Bronchial epithelial cell (primary cell): ENCODE data around the gene BCAR3. TPM values are rescaled to one million over a fixed set of nuclear protein-coding genes. Genes with fewer than 3 reads are reported as not detected.
"Not testable (repeated sequence)": the region's sequence is repeated elsewhere in the genome, so short reads cannot be mapped to it uniquely, and the experiment has no call there.

Experiments used
- DNase-seq: peaks from one replicate; pipeline ENCODE4 v3.0.0-alpha.2; 2010; ENCODE audit warnings: low read depth
- FAIRE-seq: peaks from 2 replicates; lab custom pipeline; 2011; peaks lifted over from hg19 to GRCh38; lab: Jason Lieb, UNC
- H3K27me3 ChIP-seq: 2 replicates; pipeline ENCODE4 v1.5.1; 2011; ENCODE audit warnings: low read length; ENCODE audit not compliant: control insufficient read depth, insufficient read depth
- H3K36me3 ChIP-seq: 2 replicates; pipeline ENCODE4 v1.5.1; 2011; ENCODE audit warnings: low read length; ENCODE audit not compliant: control insufficient read depth, insufficient read depth
- H3K4me3 ChIP-seq: 2 replicates; pipeline ENCODE4 v1.5.1; 2011; ENCODE audit warnings: mild to moderate bottlenecking, low read depth, low read length, control low read depth
- total RNA-seq: library from RNA; depleted of rRNA; stranded (reverse); fragments of >200 nt; gene quantifications from 2 replicates; pipeline ENCODE4 v1.2.1, GENCODE V29; 2014
- TF ChIP-seq, protein P1 (sequence below): IDR thresholded peaks from 2 replicates; pipeline ENCODE4 v1.5.1; 2011; ENCODE audit warnings: mild to moderate bottlenecking, moderate library complexity, low read length, control low read depth, inconsistent platforms; ENCODE audit not compliant: insufficient read depth, severe bottlenecking

Gene BCAR3
- total RNA-seq, 1 donor from 2014 or later, result 69.5 TPM

GRCh38 chr1:93559695-93560094 lies 121.9 kb downstream of the BCAR3 start:
- FAIRE-seq (no peak), DNase-seq (no peak)
- no peak overlapping the region for H3K4me3 ChIP-seq
- H3K27me3 ChIP-seq, result no peaks in the 10 kb centered on the region
- H3K36me3 ChIP-seq, result peaks cover 2% of the 10 kb centered on the region
- TF ChIP-seq, protein P1, sequence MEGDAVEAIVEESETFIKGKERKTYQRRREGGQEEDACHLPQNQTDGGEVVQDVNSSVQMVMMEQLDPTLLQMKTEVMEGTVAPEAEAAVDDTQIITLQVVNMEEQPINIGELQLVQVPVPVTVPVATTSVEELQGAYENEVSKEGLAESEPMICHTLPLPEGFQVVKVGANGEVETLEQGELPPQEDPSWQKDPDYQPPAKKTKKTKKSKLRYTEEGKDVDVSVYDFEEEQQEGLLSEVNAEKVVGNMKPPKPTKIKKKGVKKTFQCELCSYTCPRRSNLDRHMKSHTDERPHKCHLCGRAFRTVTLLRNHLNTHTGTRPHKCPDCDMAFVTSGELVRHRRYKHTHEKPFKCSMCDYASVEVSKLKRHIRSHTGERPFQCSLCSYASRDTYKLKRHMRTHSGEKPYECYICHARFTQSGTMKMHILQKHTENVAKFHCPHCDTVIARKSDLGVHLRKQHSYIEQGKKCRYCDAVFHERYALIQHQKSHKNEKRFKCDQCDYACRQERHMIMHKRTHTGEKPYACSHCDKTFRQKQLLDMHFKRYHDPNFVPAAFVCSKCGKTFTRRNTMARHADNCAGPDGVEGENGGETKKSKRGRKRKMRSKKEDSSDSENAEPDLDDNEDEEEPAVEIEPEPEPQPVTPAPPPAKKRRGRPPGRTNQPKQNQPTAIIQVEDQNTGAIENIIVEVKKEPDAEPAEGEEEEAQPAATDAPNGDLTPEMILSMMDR, result no peak

DNA sequence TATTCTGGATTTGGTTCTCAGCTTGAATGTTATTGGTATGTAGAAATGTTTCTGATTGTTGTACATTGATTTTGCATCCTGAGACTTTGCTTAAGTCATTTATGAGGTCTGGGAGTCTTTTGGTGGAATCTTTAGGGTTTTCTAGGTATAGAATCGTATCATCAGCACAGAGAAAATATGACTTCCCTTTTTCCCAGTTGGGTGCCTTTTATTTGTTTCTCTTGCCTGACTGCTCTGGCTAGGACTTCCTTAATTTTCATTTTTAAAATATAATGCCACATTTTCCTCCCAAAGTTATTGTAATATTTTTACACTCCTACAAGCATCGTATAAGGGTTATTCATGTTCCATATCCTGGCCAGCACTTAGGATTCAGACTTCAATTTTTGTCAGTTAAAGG lies 122.6 kb downstream of the BCAR3 start:
- Histone ChIP-seq H3K4me3 (no peak overlapping the region), H3K27me3 (no peaks in the 10 kb centered on the region), H3K36me3 (peaks cover 2% of the 10 kb centered on the region)
- TF ChIP-seq, protein P1, result no peak
- FAIRE-seq (no peak), DNase-seq (no peak)

GRCh38 chr1:93556291-93556690 lies 125.3 kb downstream of the BCAR3 start:
- Histone ChIP-seq H3K4me3 (no peak overlapping the region), H3K36me3 (peaks cover 2% of the 10 kb centered on the region), H3K27me3 (no peaks in the 10 kb centered on the region)
- FAIRE-seq (no peak), DNase-seq (no peak)
- TF ChIP-seq, protein P1, result no peak

GRCh38 chr1:93554883-93555872 lies 126.5 kb downstream of the BCAR3 start:
- no peak for DNase-seq
- TF ChIP-seq, protein P1, result no peak
- Histone ChIP-seq H3K27me3 (no peaks in the 10 kb centered on the region), H3K36me3 (peaks cover 3% of the 10 kb centered on the region), H3K4me3 (no peak overlapping the region)
- FAIRE-seq, result no peak

GRCh38 chr1:93553886-93554490 lies 127.6 kb downstream of the BCAR3 start:
- H3K36me3 ChIP-seq, FAIRE-seq, H3K4me3 ChIP-seq, DNase-seq, H3K27me3 ChIP-seq: not testable (repeated sequence)

- DNase-seq, result peak; percentile 62
- Histone ChIP-seq H3K36me3 (peaks cover 8% of the 10 kb centered on the region), H3K27me3 (no peaks in the 10 kb centered on the region), H3K4me3 (no peak overlapping the region)
- FAIRE-seq, result no peak
- TF ChIP-seq, protein P1, result no peak
These were observed 128.7 kb downstream of the BCAR3 start for GRCh38 chr1:93552741-93553455.
